Activated naive CD4-positive, alpha-beta T cell treated with anti-CD3 and anti-CD28 coated beads, Interleukin-2, amount 50 U/mL, for 24 hours (primary cell): ENCODE measurements around the gene LUZP2.

Source experiments
- H3K27ac Mint-ChIP-seq: one replicate; pipeline ENCODE4 v1.8.0; 2021; ENCODE audit warnings: mild to moderate bottlenecking, mixed read lengths
- H3K27me3 Mint-ChIP-seq: one replicate; pipeline ENCODE4 v1.8.0; 2021; ENCODE audit warnings: mixed read lengths
- H3K36me3 Mint-ChIP-seq: one replicate; pipeline ENCODE4 v1.8.0; 2021; ENCODE audit warnings: mixed read lengths
- H3K4me1 Mint-ChIP-seq: one replicate; pipeline ENCODE4 v1.8.0; 2021; ENCODE audit warnings: mixed read lengths
- H3K4me3 Mint-ChIP-seq: one replicate; pipeline ENCODE4 v1.8.0; 2021; ENCODE audit warnings: mild to moderate bottlenecking, mixed read lengths
- H3K9me3 Mint-ChIP-seq: one replicate; pipeline ENCODE4 v1.8.0; 2021; ENCODE audit warnings: mixed read lengths

LUZP2 gene

GRCh38 chr11:24708616-24709015 lies 211.8 kb downstream of the LUZP2 start:
- H3K4me1 Mint-ChIP-seq, result no peaks in the 10 kb centered on the region
- H3K27me3 Mint-ChIP-seq, result no peaks in the 10 kb centered on the region
- no peak overlapping the region for H3K4me3 Mint-ChIP-seq
- peaks cover 17% of the 10 kb centered on the region for H3K9me3 Mint-ChIP-seq
- H3K36me3 Mint-ChIP-seq, result peaks cover 2% of the 10 kb centered on the region
- no peak overlapping the region for H3K27ac Mint-ChIP-seq

GRCh38 chr11:24709928-24710565 lies 213.2 kb downstream of the LUZP2 start:
- H3K4me3 Mint-ChIP-seq, result no peak overlapping the region
- H3K27me3 Mint-ChIP-seq, result no peaks in the 10 kb centered on the region
- H3K9me3 Mint-ChIP-seq, result peaks cover 17% of the 10 kb centered on the region
- H3K4me1 Mint-ChIP-seq, result no peaks in the 10 kb centered on the region
- H3K27ac Mint-ChIP-seq, result no peak overlapping the region
- peaks cover 2% of the 10 kb centered on the region for H3K36me3 Mint-ChIP-seq

- Mint-ChIP-seq H3K27ac (no peak overlapping the region), H3K4me1 (no peaks in the 10 kb centered on the region), H3K9me3 (peaks cover 17% of the 10 kb centered on the region), H3K27me3 (no peaks in the 10 kb centered on the region), H3K4me3 (no peak overlapping the region), H3K36me3 (peaks cover 2% of the 10 kb centered on the region)
These were observed 217.7 kb downstream of the LUZP2 start for GRCh38 chr11:24714601-24715000.

- Mint-ChIP-seq H3K27ac (no peak overlapping the region), H3K27me3 (no peaks in the 10 kb centered on the region), H3K36me3 (no peaks in the 10 kb centered on the region), H3K4me1 (no peaks in the 10 kb centered on the region), H3K9me3 (peaks cover 13% of the 10 kb centered on the region), H3K4me3 (no peak overlapping the region)
These were observed 219.6 kb downstream of the LUZP2 start for GRCh38 chr11:24716403-24716802.

DNA sequence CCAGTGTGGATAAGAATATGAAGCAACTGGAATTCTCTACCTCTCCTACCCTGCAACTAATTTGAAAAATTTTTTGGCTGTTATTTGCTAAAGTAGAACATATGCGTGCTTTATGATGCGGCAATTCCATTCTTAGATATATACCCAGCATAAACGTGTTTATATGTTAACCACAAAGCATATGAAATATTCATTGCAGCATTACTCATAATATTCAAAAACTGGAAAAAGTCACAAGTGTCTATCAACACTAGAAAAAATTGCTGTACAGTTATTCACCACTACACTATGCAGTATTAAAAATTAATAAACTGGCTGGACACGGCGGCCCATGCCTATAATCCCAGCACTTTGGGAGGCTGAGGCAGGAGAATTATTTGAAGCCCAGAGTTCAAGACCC lies 226.4 kb downstream of the LUZP2 start:
- Mint-ChIP-seq H3K9me3 (no peaks in the 10 kb centered on the region), H3K4me3 (no peak overlapping the region), H3K27ac (no peak overlapping the region), H3K27me3 (no peaks in the 10 kb centered on the region), H3K4me1 (no peaks in the 10 kb centered on the region), H3K36me3 (no peaks in the 10 kb centered on the region)

DNA sequence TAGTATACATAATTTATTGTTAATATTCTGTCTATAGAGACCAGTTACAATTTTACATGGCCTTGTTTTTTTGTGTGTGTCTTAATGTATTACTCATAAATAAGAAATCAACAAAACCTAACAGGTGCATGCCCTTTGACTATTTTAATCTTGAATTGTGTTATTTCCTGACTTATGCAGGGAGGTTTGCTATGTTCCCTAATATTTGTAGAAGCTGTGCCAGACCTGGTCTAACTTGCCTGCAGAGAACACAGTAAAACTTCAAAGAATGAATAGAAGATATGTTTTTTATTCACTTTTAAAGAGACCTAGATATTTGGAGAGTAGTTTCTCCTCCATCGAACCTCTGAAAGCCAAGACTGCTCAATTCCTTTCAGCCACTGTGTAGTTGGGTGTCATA lies 234.7 kb downstream of the LUZP2 start:
- H3K4me3 Mint-ChIP-seq, result no peak overlapping the region
- no peak overlapping the region for H3K27ac Mint-ChIP-seq
- no peaks in the 10 kb centered on the region for H3K27me3 Mint-ChIP-seq
- H3K4me1 Mint-ChIP-seq, result no peaks in the 10 kb centered on the region
- no peaks in the 10 kb centered on the region for H3K9me3 Mint-ChIP-seq
- H3K36me3 Mint-ChIP-seq, result no peaks in the 10 kb centered on the region

DNA sequence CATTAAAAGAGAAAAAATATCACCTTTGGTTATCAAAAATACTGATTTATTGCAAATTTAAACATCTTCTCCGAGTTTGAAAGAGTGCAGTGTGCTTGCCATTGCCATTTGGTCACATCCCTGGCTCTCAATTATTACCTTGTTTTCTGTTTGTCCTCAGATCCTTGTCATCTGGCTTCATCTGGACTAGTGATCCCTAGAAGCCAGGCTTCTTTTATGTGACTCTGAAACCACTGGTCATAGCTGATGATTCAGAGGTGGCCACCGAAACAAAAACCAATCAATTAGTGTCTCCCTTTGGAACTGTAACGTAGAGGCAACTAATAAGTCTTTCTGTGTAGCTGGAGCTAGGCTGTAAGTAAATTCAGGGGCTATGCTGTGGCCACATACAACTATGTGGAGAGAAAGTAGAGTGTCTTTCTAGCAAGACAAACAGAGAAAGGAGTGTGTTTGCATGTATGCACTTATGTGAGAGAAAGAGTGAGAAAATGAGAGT lies 237.9 kb downstream of the LUZP2 start:
- H3K4me1 Mint-ChIP-seq, result no peaks in the 10 kb centered on the region
- no peak overlapping the region for H3K4me3 Mint-ChIP-seq
- no peaks in the 10 kb centered on the region for H3K36me3 Mint-ChIP-seq
- H3K27ac Mint-ChIP-seq, result no peak overlapping the region
- H3K9me3 Mint-ChIP-seq, result no peaks in the 10 kb centered on the region
- no peaks in the 10 kb centered on the region for H3K27me3 Mint-ChIP-seq

DNA sequence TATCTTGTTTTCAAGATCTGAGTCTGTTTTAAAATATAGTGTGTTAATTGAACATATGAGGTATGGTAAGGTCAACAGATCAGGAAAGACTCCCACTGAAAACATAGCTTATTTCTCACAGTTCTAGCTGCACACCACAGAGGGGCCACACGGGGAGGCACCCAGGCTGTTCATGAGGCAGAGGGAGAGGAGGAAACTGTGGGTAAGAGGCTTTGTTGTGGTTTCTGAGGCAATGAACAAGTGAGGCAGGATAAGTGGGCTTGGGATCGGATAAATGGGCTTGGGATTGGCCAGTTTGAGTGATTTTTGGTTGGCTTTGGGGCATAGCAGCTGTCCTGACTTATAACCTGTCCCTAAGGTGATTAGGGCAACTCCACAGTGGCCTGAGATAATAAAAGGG lies 242.1 kb downstream of the LUZP2 start:
- no peak overlapping the region for H3K27ac Mint-ChIP-seq
- H3K9me3 Mint-ChIP-seq, result no peaks in the 10 kb centered on the region
- H3K4me1 Mint-ChIP-seq, result no peaks in the 10 kb centered on the region
- no peaks in the 10 kb centered on the region for H3K27me3 Mint-ChIP-seq
- H3K36me3 Mint-ChIP-seq, result no peaks in the 10 kb centered on the region
- no peak overlapping the region for H3K4me3 Mint-ChIP-seq

GRCh38 chr11:24739637-24740036 lies 242.8 kb downstream of the LUZP2 start:
- Mint-ChIP-seq H3K9me3 (no peaks in the 10 kb centered on the region), H3K36me3 (no peaks in the 10 kb centered on the region), H3K4me3 (no peak overlapping the region), H3K27me3 (no peaks in the 10 kb centered on the region), H3K27ac (no peak overlapping the region), H3K4me1 (no peaks in the 10 kb centered on the region)

GRCh38 chr11:24747275-24748251 lies 250.7 kb downstream of the LUZP2 start:
- H3K27ac Mint-ChIP-seq, result no peak overlapping the region
- H3K4me1 Mint-ChIP-seq, result no peaks in the 10 kb centered on the region
- no peaks in the 10 kb centered on the region for H3K36me3 Mint-ChIP-seq
- H3K27me3 Mint-ChIP-seq, result no peaks in the 10 kb centered on the region
- H3K4me3 Mint-ChIP-seq, result no peak overlapping the region
- peaks cover 20% of the 10 kb centered on the region for H3K9me3 Mint-ChIP-seq

- H3K36me3 Mint-ChIP-seq, result no peaks in the 10 kb centered on the region
- H3K4me3 Mint-ChIP-seq, result no peak overlapping the region
- no peaks in the 10 kb centered on the region for H3K4me1 Mint-ChIP-seq
- no peaks in the 10 kb centered on the region for H3K27me3 Mint-ChIP-seq
- no peak overlapping the region for H3K27ac Mint-ChIP-seq
- peaks cover 20% of the 10 kb centered on the region for H3K9me3 Mint-ChIP-seq
These were observed 251.4 kb downstream of the LUZP2 start for GRCh38 chr11:24748261-24748660.

- Mint-ChIP-seq H3K36me3 (no peaks in the 10 kb centered on the region), H3K9me3 (peaks cover 6% of the 10 kb centered on the region), H3K27ac (no peak overlapping the region), H3K4me1 (no peaks in the 10 kb centered on the region), H3K27me3 (no peaks in the 10 kb centered on the region), H3K4me3 (no peak overlapping the region)
These were observed 257.6 kb downstream of the LUZP2 start for GRCh38 chr11:24754406-24754805.

- Mint-ChIP-seq H3K27ac (no peak overlapping the region), H3K4me3 (no peak overlapping the region), H3K27me3 (no peaks in the 10 kb centered on the region), H3K36me3 (no peaks in the 10 kb centered on the region), H3K9me3 (no peaks in the 10 kb centered on the region), H3K4me1 (no peaks in the 10 kb centered on the region)
These were observed 258.5 kb downstream of the LUZP2 start for GRCh38 chr11:24755260-24755839.

DNA sequence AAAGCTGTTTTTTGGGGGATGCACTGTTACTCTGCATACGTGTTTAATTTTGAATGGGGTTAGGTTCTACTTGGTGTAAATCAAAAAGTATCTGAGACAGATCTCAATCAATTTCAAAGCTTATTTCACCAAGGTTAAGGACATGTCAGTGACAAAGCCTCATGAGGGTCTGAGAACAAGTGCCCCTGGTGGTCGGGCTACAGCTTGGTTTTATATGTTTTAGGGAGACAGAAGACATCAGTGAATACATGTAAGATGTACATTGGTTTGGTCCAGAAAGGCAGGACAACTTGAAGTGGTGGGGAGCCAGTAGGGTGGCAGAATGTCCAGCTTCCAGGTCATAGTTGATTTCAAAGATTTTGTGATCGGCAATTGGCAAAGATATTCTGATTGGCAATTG lies 262.9 kb downstream of the LUZP2 start:
- H3K36me3 Mint-ChIP-seq, result no peaks in the 10 kb centered on the region
- no peaks in the 10 kb centered on the region for H3K4me1 Mint-ChIP-seq
- H3K27me3 Mint-ChIP-seq, result no peaks in the 10 kb centered on the region
- H3K27ac Mint-ChIP-seq, result no peak overlapping the region
- no peak overlapping the region for H3K4me3 Mint-ChIP-seq
- H3K9me3 Mint-ChIP-seq, result no peaks in the 10 kb centered on the region

DNA sequence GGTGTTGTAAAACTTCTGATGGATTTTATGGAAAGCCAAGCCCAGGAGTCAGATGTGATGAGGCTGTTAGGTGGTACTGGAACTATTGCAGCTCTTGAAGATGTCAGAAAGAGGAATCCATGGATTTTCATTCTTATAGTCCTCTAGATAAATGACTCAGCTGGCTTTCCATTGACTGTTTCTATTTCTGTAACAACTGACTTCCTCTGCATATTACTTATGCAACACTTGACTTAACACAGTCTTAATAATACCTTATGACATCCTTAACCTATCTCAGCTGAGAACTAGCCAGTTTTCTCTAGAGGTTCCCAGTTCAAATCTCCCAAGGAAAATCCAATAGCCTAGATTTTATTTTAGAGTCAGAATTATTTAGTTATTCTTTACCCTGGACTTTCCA lies 263.8 kb downstream of the LUZP2 start:
- Mint-ChIP-seq H3K4me1 (no peaks in the 10 kb centered on the region), H3K27ac (no peak overlapping the region), H3K4me3 (no peak overlapping the region), H3K36me3 (no peaks in the 10 kb centered on the region), H3K9me3 (no peaks in the 10 kb centered on the region), H3K27me3 (no peaks in the 10 kb centered on the region)

- Mint-ChIP-seq H3K36me3 (no peaks in the 10 kb centered on the region), H3K27ac (no peak overlapping the region), H3K4me1 (no peaks in the 10 kb centered on the region)
These were observed 265.2 kb downstream of the LUZP2 start for GRCh38 chr11:24762076-24762475.

More at GRCh38 chr11:24762076-24762475, 265.2 kb downstream of the LUZP2 start:
- H3K27me3 Mint-ChIP-seq, result no peaks in the 10 kb centered on the region
- H3K4me3 Mint-ChIP-seq, result no peak overlapping the region
- H3K9me3 Mint-ChIP-seq, result no peaks in the 10 kb centered on the region
